A673 (cell line): ENCODE results near the gene ERN2. TPM values are rescaled to one million over a fixed set of nuclear protein-coding genes. Genes with fewer than 3 reads are reported as not detected.
A peak's percentile ranks its signal among the peaks of the same experiment; 100 is the strongest.
"Not testable (repeated sequence)": the region's sequence is repeated elsewhere in the genome, so short reads cannot be mapped to it uniquely, and the experiment has no call there.

Experiments used
- BruUV-seq: library from RNA; stranded (reverse); fragments of 400-500 nt; replicated peaks from 2 replicates; lab custom pipeline; 2021; lab: Mats Ljungman, UMichigan
- CTCF ChIA-PET: fragments of 300-600 bp; sonication (Branson Sonifier 250); formaldehyde crosslinking; loops from one replicate; lab custom pipeline; 2022; ENCODE audit warnings: antibody characterized with exemption; lab: Charles Lee
- POLR2A ChIA-PET: fragments of 300-600 bp; sonication (Branson Sonifier 250); formaldehyde crosslinking; loops from one replicate; lab custom pipeline; 2022; ENCODE audit warnings: antibody characterized with exemption; ENCODE audit not compliant: low non-redundant PET; lab: Charles Lee
- DNase-seq: peaks from one replicate; pipeline ENCODE4 v3.0.0-alpha.2; 2015; ENCODE audit warnings: low spot score
- H3K27ac ChIP-seq: fragments of 200-600 bp; sonication (generic); 2 replicates; pipeline ENCODE4 v1.5.1; 2016; ENCODE audit warnings: mixed run types, low read depth, mild to moderate bottlenecking, mixed read lengths, antibody characterized with exemption, low read length; ENCODE audit not compliant: poor library complexity, severe bottlenecking
- H3K27me3 ChIP-seq: fragments of 200-600 bp; sonication (generic); replicated peaks from 2 replicates; pipeline ENCODE4 v1.6.1; 2017; ENCODE audit warnings: mixed run types, low read depth, mild to moderate bottlenecking, mixed read lengths, antibody characterized with exemption, low read length; ENCODE audit not compliant: insufficient read depth, poor library complexity
- H3K36me3 ChIP-seq: fragments of 200-600 bp; sonication (generic); 2 replicates; pipeline ENCODE4 v1.6.1; 2016; ENCODE audit warnings: mixed run types, mild to moderate bottlenecking, mixed read lengths, antibody characterized with exemption, low read length; ENCODE audit not compliant: insufficient read depth, poor library complexity, severe bottlenecking
- H3K4me1 ChIP-seq: fragments of 200-600 bp; sonication (generic); 2 replicates; pipeline ENCODE4 v1.6.1; 2017; ENCODE audit warnings: mixed run types, mild to moderate bottlenecking, mixed read lengths, antibody characterized with exemption, low read length; ENCODE audit not compliant: insufficient read depth, poor library complexity, severe bottlenecking
- H3K4me3 ChIP-seq: fragments of 200-600 bp; sonication (generic); 2 replicates; pipeline ENCODE4 v1.5.1; 2016; ENCODE audit warnings: low read depth, mixed run types, mild to moderate bottlenecking, mixed read lengths, low read length; ENCODE audit not compliant: poor library complexity, severe bottlenecking
- H3K9me3 ChIP-seq: fragments of 200-600 bp; sonication (generic); 2 replicates; pipeline ENCODE4 v1.6.1; 2016; ENCODE audit warnings: mixed run types, low read depth, mild to moderate bottlenecking, mixed read lengths, antibody characterized with exemption, low read length; ENCODE audit not compliant: poor library complexity, severe bottlenecking
- EZH2 ChIP-seq: fragments of 200-600 bp; sonication (generic); IDR thresholded peaks from 2 replicates; pipeline ENCODE4 v1.6.1; 2017; ENCODE audit warnings: borderline replicate concordance, low read depth, mild to moderate bottlenecking, mixed read lengths, antibody characterized with exemption, low read length; ENCODE audit not compliant: poor library complexity, severe bottlenecking
- intact Hi-C: fragments of 100-400 bp; cut with micrococcal nuclease; formaldehyde crosslinking; loops from one replicate; pipeline ENCODE4 v1.10.0; 2022; ENCODE audit not compliant: unreplicated experiment
- total RNA-seq: library from RNA; stranded (reverse); gene quantifications from 2 replicates; pipeline ENCODE4 v1.2.3, GENCODE V29; 2021
- TF ChIP-seq, protein P1 (sequence below): fragments of 300-800, 200-600 bp; sonication (generic); conservative IDR thresholded peaks from 2 replicates; pipeline ENCODE4 v1.5.1; 2017; ENCODE audit warnings: low read depth, mild to moderate bottlenecking, antibody characterized with exemption, low read length, moderate library complexity, mixed read lengths

Gene ERN2
- total RNA-seq, 1 experiment from 2014 or later: not detected

DNA sequence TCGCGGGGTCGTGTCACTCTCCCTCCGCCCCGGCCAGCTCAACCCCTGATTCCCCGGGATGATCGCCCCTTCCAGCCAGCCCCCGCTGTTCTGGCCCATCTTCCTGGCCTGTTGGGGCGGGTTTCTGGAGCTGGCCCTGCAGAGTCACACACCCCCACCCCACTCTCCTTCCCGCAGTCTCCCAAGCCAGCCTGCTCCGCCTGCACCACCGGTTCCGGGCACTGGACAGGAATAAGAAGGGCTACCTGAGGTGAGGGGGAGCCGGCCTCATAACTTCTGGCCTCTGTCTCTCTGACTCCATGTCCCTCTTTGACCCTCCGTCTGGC lies 42.4 kb upstream of the ERN2 start:
- CTCF ChIA-PET: no interaction called here
- TF ChIP-seq, protein P1, sequence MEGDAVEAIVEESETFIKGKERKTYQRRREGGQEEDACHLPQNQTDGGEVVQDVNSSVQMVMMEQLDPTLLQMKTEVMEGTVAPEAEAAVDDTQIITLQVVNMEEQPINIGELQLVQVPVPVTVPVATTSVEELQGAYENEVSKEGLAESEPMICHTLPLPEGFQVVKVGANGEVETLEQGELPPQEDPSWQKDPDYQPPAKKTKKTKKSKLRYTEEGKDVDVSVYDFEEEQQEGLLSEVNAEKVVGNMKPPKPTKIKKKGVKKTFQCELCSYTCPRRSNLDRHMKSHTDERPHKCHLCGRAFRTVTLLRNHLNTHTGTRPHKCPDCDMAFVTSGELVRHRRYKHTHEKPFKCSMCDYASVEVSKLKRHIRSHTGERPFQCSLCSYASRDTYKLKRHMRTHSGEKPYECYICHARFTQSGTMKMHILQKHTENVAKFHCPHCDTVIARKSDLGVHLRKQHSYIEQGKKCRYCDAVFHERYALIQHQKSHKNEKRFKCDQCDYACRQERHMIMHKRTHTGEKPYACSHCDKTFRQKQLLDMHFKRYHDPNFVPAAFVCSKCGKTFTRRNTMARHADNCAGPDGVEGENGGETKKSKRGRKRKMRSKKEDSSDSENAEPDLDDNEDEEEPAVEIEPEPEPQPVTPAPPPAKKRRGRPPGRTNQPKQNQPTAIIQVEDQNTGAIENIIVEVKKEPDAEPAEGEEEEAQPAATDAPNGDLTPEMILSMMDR: no peak
- TF ChIP-seq EZH2: no peak

DNA sequence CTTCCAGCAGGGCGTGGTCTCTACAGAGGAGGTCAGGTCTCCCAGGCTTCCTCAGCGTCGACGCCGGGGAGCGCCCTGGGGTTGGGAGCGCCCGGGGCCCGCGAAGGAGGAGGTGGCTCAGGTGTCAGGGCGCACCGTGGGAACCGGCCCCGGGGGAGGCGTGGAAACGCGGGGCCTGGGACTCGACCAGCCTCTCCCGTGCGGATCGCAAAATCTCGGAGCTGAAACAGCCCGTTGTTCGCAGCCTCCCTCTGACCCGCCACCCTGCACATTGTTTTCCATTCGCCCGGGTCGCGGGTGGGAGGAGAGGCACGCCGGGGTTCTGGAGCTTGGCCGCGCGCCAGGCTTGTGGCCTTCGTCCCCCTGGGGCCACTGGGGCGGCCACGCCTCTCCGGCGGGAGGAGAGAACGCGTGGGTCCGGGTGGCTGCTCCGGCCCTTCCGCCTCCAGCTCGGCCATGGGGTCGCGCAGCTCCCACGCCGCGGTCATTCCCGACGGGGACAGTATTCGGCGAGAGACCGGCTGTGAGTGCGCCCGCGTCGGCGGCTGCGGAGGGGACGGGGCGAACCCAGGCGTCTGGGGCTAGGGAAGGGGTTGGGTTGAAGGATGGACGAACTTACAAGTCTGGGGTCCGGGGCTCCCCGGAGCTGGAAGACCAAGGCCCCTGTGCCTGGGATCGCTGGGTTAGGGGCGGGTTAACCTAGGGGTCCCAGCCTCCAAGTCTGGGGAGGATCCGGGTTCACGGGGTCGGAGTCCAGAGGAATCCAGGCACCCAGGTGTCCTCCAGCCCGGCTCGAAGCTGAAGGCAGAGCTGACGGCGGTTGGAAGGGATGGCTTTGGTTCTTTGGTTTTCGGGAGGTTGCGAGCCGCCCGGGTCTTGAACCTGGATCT lies 41.8 kb upstream of the ERN2 start, which contains the start of gene CHP2:
Gene CHP2, plus strand, starts transcription at position 433 of the 890 bp plus-strand sequence. Its CDS starts 24 bp downstream, at position 457.
- Histone ChIP-seq H3K4me3 (peak within 1 kb of the TSS; percentile 40), H3K27ac (no peak within 1 kb of the TSS), H3K36me3 (no peaks in the 10 kb centered on the region), H3K4me1 (no peaks in the 10 kb centered on the region), H3K27me3 (no peaks in the 10 kb centered on the region), H3K9me3 (no peaks in the 10 kb centered on the region)
- BruUV-seq: no TSS peak
- ChIA-PET CTCF (no interaction called here), POLR2A (no interaction called here)
- TF ChIP-seq, protein P1: no peak
- no peak for TF ChIP-seq EZH2
- DNase-seq: peak; percentile 18
- intact Hi-C loops: loop anchor here (10.0 kb wide), 1 partner anchor 60 kb away; no protein-coding TSS in a partner anchor

More for the DNA sequence above, 42.4 kb upstream of the ERN2 start:
- no peaks in the 10 kb centered on the region for H3K27me3 ChIP-seq
- POLR2A ChIA-PET: no interaction called here
- H3K27ac ChIP-seq: no peak overlapping the region
- no TSS peak for BruUV-seq
- H3K4me1 ChIP-seq: no peaks in the 10 kb centered on the region
- DNase-seq: no peak
- H3K36me3 ChIP-seq: no peaks in the 10 kb centered on the region
- H3K4me3 ChIP-seq: no peak overlapping the region
- H3K9me3 ChIP-seq: no peaks in the 10 kb centered on the region
- intact Hi-C loops: loop anchor here (10.0 kb wide), 1 partner anchor 61 kb away; no protein-coding TSS in a partner anchor

DNA sequence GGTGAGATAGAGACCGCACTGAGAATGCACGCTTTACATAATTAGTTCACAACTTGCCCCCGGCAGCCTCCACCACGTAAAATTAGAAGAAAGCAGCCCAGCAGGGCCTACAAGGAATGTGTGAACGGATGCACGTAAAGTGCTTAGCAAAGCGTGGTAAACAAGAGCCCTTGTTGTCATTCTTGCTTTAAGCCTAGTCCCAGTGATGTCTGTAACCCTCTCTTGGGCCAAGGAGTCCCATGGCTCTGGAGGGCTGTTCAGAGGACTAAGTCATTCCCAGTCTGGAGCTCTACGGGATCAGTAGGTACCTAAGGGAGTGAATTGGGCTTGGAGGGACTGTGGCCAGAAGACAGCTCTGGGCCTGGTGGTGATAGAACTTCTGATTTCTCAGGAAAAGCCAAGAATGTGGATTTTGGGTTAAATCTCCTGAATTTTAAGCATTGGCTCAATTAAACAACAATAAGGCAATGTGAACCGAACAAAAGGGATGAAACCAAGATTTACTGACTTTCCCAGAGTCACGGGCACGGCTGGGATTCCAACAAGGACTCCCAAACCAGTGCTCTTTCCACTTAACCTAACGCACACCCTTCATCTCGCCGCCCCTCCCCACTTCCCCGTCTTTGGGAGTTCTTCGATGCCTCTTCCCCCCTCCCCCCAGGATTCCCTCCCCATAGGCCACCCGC lies 41.0 kb upstream of the ERN2 start:
- intact Hi-C loops: loop anchor here (10.0 kb wide), 1 partner anchor 59 kb away; no protein-coding TSS in a partner anchor
- H3K4me3 ChIP-seq: peak overlapping the region; percentile 40
- POLR2A ChIA-PET: no interaction called here
- CTCF ChIA-PET: no interaction called here
- no peaks in the 10 kb centered on the region for H3K27me3 ChIP-seq
- TF ChIP-seq, protein P1: no peak
- TF ChIP-seq EZH2: no peak
- no peaks in the 10 kb centered on the region for H3K36me3 ChIP-seq
- DNase-seq: no peak
- no peak overlapping the region for H3K27ac ChIP-seq
- no peaks in the 10 kb centered on the region for H3K4me1 ChIP-seq
- H3K9me3 ChIP-seq: no peaks in the 10 kb centered on the region
- BruUV-seq: no TSS peak

DNA sequence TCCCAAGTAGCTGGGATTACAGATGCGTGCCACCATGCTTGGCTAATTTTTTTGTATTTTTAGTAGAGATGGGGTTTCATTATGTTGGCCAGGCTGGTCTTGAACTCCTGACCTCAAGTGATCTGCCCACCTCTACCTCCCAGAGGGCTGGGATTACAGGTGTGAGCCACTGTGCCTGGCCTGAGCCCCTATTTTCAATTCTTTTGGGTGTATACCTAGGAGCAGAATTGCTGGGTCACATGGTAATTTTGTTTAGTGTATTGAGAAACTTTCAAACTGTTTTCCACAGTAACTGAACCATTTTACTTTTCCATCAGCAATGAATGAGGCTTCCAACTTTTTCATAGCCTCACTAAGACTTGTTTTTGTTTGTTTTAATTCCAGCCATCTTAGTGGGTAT lies 38.0 kb upstream of the ERN2 start:
- H3K36me3 ChIP-seq, H3K4me3 ChIP-seq, H3K4me1 ChIP-seq, POLR2A ChIA-PET, BruUV-seq, H3K27me3 ChIP-seq, H3K27ac ChIP-seq, DNase-seq, CTCF ChIA-PET, H3K9me3 ChIP-seq: not testable (repeated sequence)
- intact Hi-C loops: loop anchor here (10.0 kb wide), 1 partner anchor 56 kb away; no protein-coding TSS in a partner anchor
